ENCODE data around the gene PCDHB11. TPM values are rescaled to one million over a fixed set of nuclear protein-coding genes. Genes with fewer than 3 reads are reported as not detected.

Gene PCDHB11
- total RNA-seq (1 to 10 TPM in 5 of 7 donors, under 1 TPM in 2; 0.68 to 3.4 (median 1.2) TPM), polyA plus RNA-seq (under 1 TPM; 0.07 to 0.19 (median 0.14) TPM)
- long read RNA-seq, donor 1, full-length matches to known transcripts, result 4 of 4 reads
- long read RNA-seq, donor 1, partial matches to known transcripts, result 0 of 4 reads
- long read RNA-seq, donor 1, other reads (novel, unspliced or antisense), result 0 of 4 reads
- long read RNA-seq, donor 2, full-length matches to known transcripts, result 8 of 8 reads
- long read RNA-seq, donor 2, partial matches to known transcripts, result 0 of 8 reads
- long read RNA-seq, donor 2, other reads (novel, unspliced or antisense), result 0 of 8 reads

GRCh38 chr5:141199359-141200235 lies at the start of gene PCDHB11:
Gene PCDHB11 (plus strand): TSS chr5:141199627. CDS start chr5:141199775, 148 bp downstream.
- intact Hi-C loops (cut with DNase I; ENCODE audit: low total_unique reads), result no loop called here

GRCh38 chr5:141149812-141150211 lies 49.6 kb upstream of the PCDHB11 start, which contains the start of gene PCDHB6:
Gene PCDHB6 (plus strand): TSS chr5:141150057. CDS start chr5:141150258, 201 bp downstream.
- no peak for DNase-seq
- Histone ChIP-seq H3K4me3 (peak within 1 kb of the TSS in 1 of 8 donors; percentile 12), H3K27me3 (replicated peaks in 1 of 7) (peaks cover 0 to 58% (median 0%) of the 10 kb centered on the region in 7 donors), H3K27ac (no peak within 1 kb of the TSS), H3K36me3 (no peaks in the 10 kb centered on the region), H3K9me3 (peaks cover 0 to 85% (median 50%) of the 10 kb centered on the region in 8 donors), H3K4me1 (no peaks in the 10 kb centered on the region)
- peak in 1 of 11 experiments; percentile 14 for TF ChIP-seq CTCF (IDR thresholded peaks at IDR 0.05 in 8 of 11, conservative IDR thresholded peaks at IDR 0.05 in 3 of 11)
- no peak for TF ChIP-seq POLR2A (IDR thresholded peaks at IDR 0.05)
- TF ChIP-seq POLR2AphosphoS5 (IDR thresholded peaks at IDR 0.05), result no peak
- intact Hi-C loops (cut with DNase I; ENCODE audit: low total_unique reads), result no loop called here
- 13 to 25% (median 19%) methylated on average over 18 of the region's 18 CpGs for WGBS, 5 donors

More at GRCh38 chr5:141199359-141200235, at the start of gene PCDHB11:
- WGBS, 5 donors, result 29 to 45% (median 38%) methylated on average over 21 of the region's 21 CpGs
- H3K9me3 ChIP-seq, result peaks cover 0 to 95% (median 85%) of the 10 kb centered on the region in 8 donors
- H3K36me3 ChIP-seq, result no peaks in the 10 kb centered on the region
- no peaks in the 10 kb centered on the region for H3K4me1 ChIP-seq
- peak within 1 kb of the TSS in 1 of 8 donors; percentile 3 for H3K4me3 ChIP-seq
- TF ChIP-seq POLR2A (IDR thresholded peaks at IDR 0.05), result no peak
- TF ChIP-seq POLR2AphosphoS5 (IDR thresholded peaks at IDR 0.05), result no peak
- no peak for TF ChIP-seq CTCF (IDR thresholded peaks at IDR 0.05 in 8 of 11, conservative IDR thresholded peaks at IDR 0.05 in 3 of 11)
- H3K27me3 ChIP-seq (replicated peaks in 1 of 7), result peaks cover 0 to 63% (median 0%) of the 10 kb centered on the region in 7 donors
- no peak within 1 kb of the TSS for H3K27ac ChIP-seq
- no peak for DNase-seq

- no peak for DNase-seq
- H3K4me3 ChIP-seq, result peak overlapping the region in 1 of 8 donors; percentile 12
- 36 to 48% (median 47%) methylated on average over 22 to 33 of the region's 33 CpGs for whole genome bisulfite sequencing, 5 donors
- H3K9me3 ChIP-seq, result peaks cover 0 to 89% (median 55%) of the 10 kb centered on the region in 8 donors
- H3K27ac ChIP-seq, result no peak overlapping the region
- no peaks in the 10 kb centered on the region for H3K36me3 ChIP-seq
- no peaks in the 10 kb centered on the region for H3K4me1 ChIP-seq
- H3K27me3 ChIP-seq (replicated peaks in 1 of 7), result peaks cover 0 to 62% (median 0%) of the 10 kb centered on the region in 7 donors
- intact Hi-C loops (cut with DNase I; ENCODE audit: low total_unique reads), result no loop called here
- TF ChIP-seq CTCF (IDR thresholded peaks at IDR 0.05 in 8 of 11, conservative IDR thresholded peaks at IDR 0.05 in 3 of 11) (no peak), POLR2A (IDR thresholded peaks at IDR 0.05) (no peak), POLR2AphosphoS5 (IDR thresholded peaks at IDR 0.05) (no peak)
These were observed 49.0 kb upstream of the PCDHB11 start for GRCh38 chr5:141150224-141150992.

Measured in spleen (tissue), 13 donors.